HepG2 (cell line): ENCODE measurements around the gene SLC2A13. TPM values are rescaled to one million over a fixed set of nuclear protein-coding genes. Genes with fewer than 3 reads are reported as not detected.

Source experiments
- ATAC-seq: fragments of 200-7000 bp; cut with Tn5 transposase; 3 replicates; pipeline ENCODE4 v1.9.1; 2020; ENCODE audit warnings: mild to moderate bottlenecking, moderate library complexity
- BruUV-seq: library from RNA; stranded (reverse); fragments of 400-500 nt; replicated peaks from 2 replicates; lab custom pipeline; 2021; lab: Mats Ljungman, UMichigan
- CTCF ChIA-PET: fragments of 300-600 bp; formaldehyde crosslinking; extraction: SDS; loops from one replicate; lab custom pipeline; 2021; ENCODE audit warnings: low total read pairs, inconsistent platforms, low intra/inter-chr PET ratio; lab: Yijun Ruan, JAX
- POLR2A ChIA-PET: fragments of 350-600 bp; sonication (Branson Sonifier 250); formaldehyde crosslinking; loops from one replicate; lab custom pipeline; 2020; ENCODE audit warnings: antibody characterized with exemption, inconsistent platforms; lab: Yijun Ruan, JAX
- DNase-seq: peaks from one replicate; pipeline ENCODE4 v3.0.0-alpha.2; 2015; ENCODE audit warnings: low spot score
- FAIRE-seq: peaks from 3 replicates; lab custom pipeline; 2011; peaks lifted over from hg19 to GRCh38; lab: Jason Lieb, UNC
- H2AFZ ChIP-seq: one replicate; pipeline ENCODE4 v1.6.1; 2011; ENCODE audit warnings: low read length, inconsistent platforms
- H3K27ac ChIP-seq: fragments of 300-600 bp; 3 replicates; pipeline ENCODE4 v1.8.0; 2011; ENCODE audit warnings: mixed run types, mild to moderate bottlenecking, mixed read lengths, low read length, inconsistent platforms; ENCODE audit not compliant: insufficient read depth; ENCODE audit errors: extremely low read length
- H3K27me3 ChIP-seq, 2 experiments: fragments of 200-600 bp in 1 of 2; 2 replicates in 1 of 2; 3 replicates in 1 of 2; pipeline versions ENCODE4 v1.6.0 to v1.8.0; 2011; ENCODE audit warnings: low read length in 2 of 2, mild to moderate bottlenecking in 2 of 2, moderate library complexity in 2 of 2, inconsistent platforms in 1 of 2; ENCODE audit not compliant: insufficient read depth in 2 of 2, control insufficient read depth in 1 of 2
- H3K36me3 ChIP-seq, 2 experiments: fragments of 200-600 bp in 1 of 2; replicated peaks in 1 of 2; 2 replicates in 1 of 2; 3 replicates in 1 of 2; pipeline versions ENCODE4 v1.5.1 to v1.8.0; 2011; ENCODE audit warnings: low read length in 2 of 2, inconsistent platforms in 1 of 2; ENCODE audit not compliant: insufficient read depth in 2 of 2, control insufficient read depth in 1 of 2
- H3K4me1 ChIP-seq: 2 replicates; pipeline ENCODE4 v1.5.1; 2012; ENCODE audit warnings: low read length, inconsistent platforms; ENCODE audit not compliant: insufficient read depth
- H3K4me2 ChIP-seq: 2 replicates; pipeline ENCODE4 v1.6.0; 2011; ENCODE audit warnings: low read depth, low read length, inconsistent platforms
- H3K4me3 ChIP-seq, 3 experiments: fragments of 200-600 bp in 1 of 3; sonication (generic), shearing (Covaris generic) in 1 of 3; replicated peaks in 1 of 3; 2 replicates each; pipeline ENCODE4 v1.5.1; 2011 to 2016; ENCODE audit warnings: low read length in 3 of 3, inconsistent platforms in 2 of 3, low read depth in 2 of 3, mild to moderate bottlenecking in 2 of 3, control low read depth in 1 of 3, mixed read lengths in 1 of 3; ENCODE audit not compliant: insufficient read depth in 1 of 3
- H3K79me2 ChIP-seq: one replicate; pipeline ENCODE4 v1.6.1; 2011; ENCODE audit warnings: low read length, inconsistent platforms; ENCODE audit not compliant: insufficient read depth
- H3K9ac ChIP-seq: 2 replicates; pipeline ENCODE4 v1.6.0; 2011; ENCODE audit warnings: mild to moderate bottlenecking, low read depth, low read length, inconsistent platforms; ENCODE audit not compliant: insufficient read depth
- H3K9me3 ChIP-seq: 2 replicates; pipeline ENCODE4 v1.5.1; 2012; ENCODE audit warnings: mild to moderate bottlenecking, low read length
- H4K20me1 ChIP-seq: 2 replicates; pipeline ENCODE4 v1.6.0; 2011; ENCODE audit warnings: inconsistent platforms, mild to moderate bottlenecking, low read length, moderate library complexity; ENCODE audit not compliant: insufficient read depth
- ATM ChIP-seq: fragments of 450-650 bp; IDR thresholded peaks from 2 replicates; pipeline ENCODE4 v1.7.1; 2017; ENCODE audit warnings: mild to moderate bottlenecking, borderline replicate concordance
- BHLHE40 ChIP-seq: IDR thresholded peaks from 2 replicates; pipeline ENCODE4 v1.6.1; 2011; ENCODE audit warnings: low read length, improper control_type of control experiment
- CEBPG ChIP-seq: IDR thresholded peaks from 2 replicates; pipeline ENCODE4 v1.6.1; 2016
- EZH2 ChIP-seq: conservative IDR thresholded peaks from 2 replicates; pipeline ENCODE4 v1.6.1; 2012; ENCODE audit warnings: mild to moderate bottlenecking, low read depth, low read length, moderate library complexity
- HMG20B ChIP-seq: conservative IDR thresholded peaks from 2 replicates; pipeline ENCODE4 v1.6.1; 2016; ENCODE audit warnings: missing genetic modification reagents, missing compliant biosample characterization
- KAT8 ChIP-seq: IDR thresholded peaks from 2 replicates; pipeline ENCODE4 v1.6.1; 2016; ENCODE audit warnings: missing genetic modification reagents, missing compliant biosample characterization
- MAZ ChIP-seq, 2 experiments: sonication (generic) in 1 of 2; formaldehyde crosslinking in 1 of 2; IDR thresholded peaks; 2 replicates each; pipeline versions ENCODE4 v1.5.0 to v1.6.1; 2012 to 2020; ENCODE audit warnings: low read depth in 2 of 2, mild to moderate bottlenecking in 2 of 2, borderline replicate concordance in 1 of 2, improper control_type of control experiment in 1 of 2, low read length in 1 of 2, missing genetic modification reagents in 1 of 2, moderate library complexity in 1 of 2
- MIER2 ChIP-seq: IDR thresholded peaks from 2 replicates; pipeline ENCODE4 v1.6.1; 2016; ENCODE audit warnings: missing biosample characterization, missing genetic modification reagents
- TBP ChIP-seq: sonication (generic); formaldehyde crosslinking; IDR thresholded peaks from 2 replicates; pipeline ENCODE4 v1.5.0; 2020; ENCODE audit warnings: missing genetic modification reagents
- ZFP62 ChIP-seq: sonication (generic); formaldehyde crosslinking; IDR thresholded peaks from 2 replicates; pipeline ENCODE4 v1.4.0; 2020; ENCODE audit warnings: missing genetic modification reagents
- ZNF30 ChIP-seq: sonication (generic); formaldehyde crosslinking; IDR thresholded peaks from 2 replicates; pipeline ENCODE4 v1.5.0; 2020; ENCODE audit warnings: mild to moderate bottlenecking, missing genetic modification reagents
- WGBS: methylation state at CpG from one replicate; pipeline ENCODE4 v1.1.6; 2017; ENCODE audit warnings: low lambda C conversion rate; 5-methylcytosine and 5-hydroxymethylcytosine counted together
- in situ Hi-C: cut with HindIII; loops from 2 replicates; pipeline ENCODE4 v1.10.0; 2017; ENCODE audit warnings: low pct_unique_long_range_greater_than_20kb; ENCODE audit not compliant: extremely low pct_ligation_motif_present
- intact Hi-C: fragments of 100-400 bp; cut with micrococcal nuclease; formaldehyde crosslinking; loops from one replicate; pipeline ENCODE4 v1.10.0; 2022; ENCODE audit not compliant: unreplicated experiment
- polyA plus RNA-seq, 8 experiments: library from polyadenylated mRNA; depleted of rRNA in 3 of 8; stranded (reverse) in 7 of 8; unstranded in 1 of 8; fragments of >200 nt; fragmentation: Illumina TruSeq in 4 of 8; extraction: Trizol in 4 of 8; gene quantifications; 2 replicates each; pipeline versions ENCODE4 v1.2.1 to v1.2.3, GENCODE V29; 2011 to 2016; ENCODE audit warnings: low read depth in 4 of 8, missing spikeins in 1 of 8, mixed read lengths in 1 of 8; ENCODE audit not compliant: insufficient read depth in 1 of 8
- total RNA-seq, 5 experiments: library from RNA; depleted of rRNA; stranded (reverse); fragments of >200 nt; fragmentation: Illumina TruSeq; extraction: Trizol; gene quantifications; 2 replicates each; pipeline ENCODE4 v1.2.3, GENCODE V29; 2016; ENCODE audit warnings: low read depth in 1 of 5
- TF ChIP-seq, protein P1 (sequence below): sonication (generic); formaldehyde crosslinking; IDR thresholded peaks from 2 replicates; pipeline ENCODE4 v1.5.1; 2020; ENCODE audit warnings: missing genetic modification reagents, mild to moderate bottlenecking, borderline replicate concordance
- TF ChIP-seq, protein P2 (sequence below): IDR thresholded peaks from 2 replicates; pipeline ENCODE4 v1.6.1; 2016; ENCODE audit warnings: low read depth, control low read depth

Gene SLC2A13
- total and polyA plus RNA-seq, 2 of the 13 experiments (the other 11 are each of a cell fraction or from before 2014, with no cell fraction given): 5.5 to 6.0 TPM

DNA sequence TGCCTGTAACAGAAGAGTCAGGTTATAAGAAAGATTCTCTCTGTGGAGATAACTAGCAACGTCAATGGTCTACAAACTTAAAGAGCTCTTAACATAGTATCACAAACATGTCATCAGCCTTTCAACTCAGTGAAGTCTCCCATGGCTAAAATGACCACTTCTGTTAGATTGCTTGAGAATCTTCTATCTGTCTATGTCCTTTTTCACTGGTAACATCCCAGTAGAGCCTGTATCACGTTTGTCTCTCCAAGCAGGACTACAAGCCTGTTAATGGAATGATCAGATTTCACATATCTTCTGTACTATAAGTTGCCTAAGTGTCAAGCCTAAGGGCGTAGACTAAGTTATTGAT, 50.7 kb downstream of the SLC2A13 start:
- BruUV-seq: no TSS peak
- H3K4me3 ChIP-seq: no peak overlapping the region
- ChIA-PET CTCF (no interaction called here), POLR2A (no interaction called here)
- no peaks in the 10 kb centered on the region for H3K36me3 ChIP-seq
- no peak for DNase-seq
- H3K4me2 ChIP-seq: no peak overlapping the region
- no peaks in the 10 kb centered on the region for H3K4me1 ChIP-seq
- no peaks in the 10 kb centered on the region for H3K79me2 ChIP-seq
- no peak overlapping the region for H3K27ac ChIP-seq
- intact Hi-C loops: no loop called here
- H4K20me1 ChIP-seq: no peaks in the 10 kb centered on the region
- in situ Hi-C loops: no loop called here
- no peaks in the 10 kb centered on the region for H3K9me3 ChIP-seq
- TF ChIP-seq ATM (no peak), KAT8 (CRISPR knock-in tag) (no peak), HMG20B (CRISPR knock-in tag) (no peak), ZFP62 (CRISPR knock-in tag) (no peak)
- H2AFZ ChIP-seq: no peak overlapping the region
- no peak for FAIRE-seq
- H3K27me3 ChIP-seq: no peaks in the 10 kb centered on the region
- no peak overlapping the region for H3K9ac ChIP-seq
- ATAC-seq: no peak
- 97% methylated on average over 3 of the region's 3 CpGs for WGBS

DNA sequence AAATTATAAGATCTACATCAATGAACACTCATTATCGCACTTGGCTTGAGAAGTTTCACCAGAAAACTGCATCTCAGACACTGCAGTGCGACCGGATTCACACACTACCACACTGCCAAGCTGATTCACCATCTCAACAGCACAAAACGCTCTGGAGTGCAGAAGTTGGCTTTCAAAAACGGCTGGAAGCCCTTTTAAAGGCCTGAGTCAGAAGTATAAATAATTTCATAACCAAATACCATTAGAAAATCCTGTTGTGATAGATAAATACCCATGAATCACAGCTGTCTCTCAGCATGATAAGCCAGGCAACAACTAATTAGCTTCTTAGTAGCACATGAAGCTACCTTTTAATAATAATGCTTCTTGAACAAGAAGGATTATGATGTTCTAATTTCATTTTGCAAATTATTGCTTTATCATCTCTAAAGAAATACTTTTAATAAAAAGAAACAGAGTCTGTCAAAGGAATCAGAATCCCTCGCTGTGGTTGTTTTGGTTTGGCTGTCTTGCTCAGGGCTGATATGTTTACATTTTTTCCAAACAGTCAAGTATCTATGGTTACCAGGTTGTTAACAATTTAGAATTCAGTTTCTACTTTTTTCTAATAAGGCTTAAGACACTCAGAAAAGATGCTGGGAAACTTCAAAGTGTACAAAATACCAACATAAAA, 51.2 kb downstream of the SLC2A13 start:
- 87% methylated on average over 6 of the region's 6 CpGs for WGBS
- FAIRE-seq: no peak
- BruUV-seq: no TSS peak
- Histone ChIP-seq H3K27ac (no peak overlapping the region), H3K79me2 (no peaks in the 10 kb centered on the region), H3K36me3 (no peaks in the 10 kb centered on the region), H3K4me2 (no peak overlapping the region), H3K27me3 (no peaks in the 10 kb centered on the region), H3K4me3 (no peak overlapping the region), H3K9ac (no peak overlapping the region), H3K9me3 (no peaks in the 10 kb centered on the region), H2AFZ (no peak overlapping the region), H4K20me1 (no peaks in the 10 kb centered on the region), H3K4me1 (no peaks in the 10 kb centered on the region)
- ATAC-seq: no peak
- TF ChIP-seq, protein P1, sequence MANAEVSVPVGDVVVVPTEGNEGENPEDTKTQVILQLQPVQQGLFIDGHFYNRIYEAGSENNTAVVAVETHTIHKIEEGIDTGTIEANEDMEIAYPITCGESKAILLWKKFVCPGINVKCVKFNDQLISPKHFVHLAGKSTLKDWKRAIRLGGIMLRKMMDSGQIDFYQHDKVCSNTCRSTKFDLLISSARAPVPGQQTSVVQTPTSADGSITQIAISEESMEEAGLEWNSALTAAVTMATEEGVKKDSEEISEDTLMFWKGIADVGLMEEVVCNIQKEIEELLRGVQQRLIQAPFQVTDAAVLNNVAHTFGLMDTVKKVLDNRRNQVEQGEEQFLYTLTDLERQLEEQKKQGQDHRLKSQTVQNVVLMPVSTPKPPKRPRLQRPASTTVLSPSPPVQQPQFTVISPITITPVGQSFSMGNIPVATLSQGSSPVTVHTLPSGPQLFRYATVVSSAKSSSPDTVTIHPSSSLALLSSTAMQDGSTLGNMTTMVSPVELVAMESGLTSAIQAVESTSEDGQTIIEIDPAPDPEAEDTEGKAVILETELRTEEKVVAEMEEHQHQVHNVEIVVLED (CRISPR knock-in tag): no peak
- TF ChIP-seq, protein P2, sequence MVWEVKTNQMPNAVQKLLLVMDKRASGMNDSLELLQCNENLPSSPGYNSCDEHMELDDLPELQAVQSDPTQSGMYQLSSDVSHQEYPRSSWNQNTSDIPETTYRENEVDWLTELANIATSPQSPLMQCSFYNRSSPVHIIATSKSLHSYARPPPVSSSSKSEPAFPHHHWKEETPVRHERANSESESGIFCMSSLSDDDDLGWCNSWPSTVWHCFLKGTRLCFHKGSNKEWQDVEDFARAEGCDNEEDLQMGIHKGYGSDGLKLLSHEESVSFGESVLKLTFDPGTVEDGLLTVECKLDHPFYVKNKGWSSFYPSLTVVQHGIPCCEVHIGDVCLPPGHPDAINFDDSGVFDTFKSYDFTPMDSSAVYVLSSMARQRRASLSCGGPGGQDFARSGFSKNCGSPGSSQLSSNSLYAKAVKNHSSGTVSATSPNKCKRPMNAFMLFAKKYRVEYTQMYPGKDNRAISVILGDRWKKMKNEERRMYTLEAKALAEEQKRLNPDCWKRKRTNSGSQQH (CRISPR knock-in tag): no peak
- TF ChIP-seq ZNF30 (CRISPR knock-in tag): no peak
- no peak for TF ChIP-seq EZH2
- TF ChIP-seq MIER2 (CRISPR knock-in tag): no peak
- TF ChIP-seq MAZ (IDR thresholded peaks at IDR 0.05; ENCODE audit: borderline replicate concordance, low read depth, low read length): no peak
- TF ChIP-seq MAZ (CRISPR knock-in tag; IDR thresholded peaks at IDR 0.05; ENCODE audit: low read depth): no peak
- no peak for TF ChIP-seq TBP (CRISPR knock-in tag)
- TF ChIP-seq CEBPG (CRISPR knock-in tag): no peak
- TF ChIP-seq ATM: no peak
- TF ChIP-seq BHLHE40: no peak
- DNase-seq: no peak
- ChIA-PET POLR2A (no interaction called here), CTCF (no interaction called here)
- in situ Hi-C loops: no loop called here
- intact Hi-C loops: loop anchor here (5.0 kb wide), 1 partner anchor 53 kb away; the partner anchor contains the start of gene SLC2A13
